H1 (cell line): Measurements from ENCODE around the gene PRSS2. TPM values are rescaled to one million over a fixed set of nuclear protein-coding genes. Genes with fewer than 3 reads are reported as not detected.

Experiments used
- CTCF ChIA-PET: fragments of 300-600 bp; sonication (Branson Sonifier 250); formaldehyde crosslinking; loops from one replicate; lab custom pipeline; 2021; ENCODE audit not compliant: partially characterized antibody; lab: Charles Lee
- POLR2A ChIA-PET: fragments of 300-600 bp; sonication (Branson Sonifier 250); formaldehyde crosslinking; loops from one replicate; lab custom pipeline; 2021; ENCODE audit warnings: inconsistent platforms; ENCODE audit not compliant: partially characterized antibody; lab: Charles Lee
- DNase-seq, 2 experiments: peaks; one replicate each; pipeline versions ENCODE4 v3.0.0 to v3.0.0-alpha.2; 2010 to 2022; ENCODE audit warnings: low spot score in 2 of 2, low read depth in 1 of 2, mixed read lengths in 1 of 2
- FAIRE-seq: peaks from 2 replicates; lab custom pipeline; 2011; peaks lifted over from hg19 to GRCh38; lab: Jason Lieb, UNC
- H2AFZ ChIP-seq: 2 replicates; pipeline ENCODE4 v1.8.1; 2012; ENCODE audit warnings: low read length, inconsistent platforms
- H2AK5ac ChIP-seq: 2 replicates; pipeline ENCODE4 v1.6.1; 2013; ENCODE audit warnings: low read depth, low read length
- H2BK120ac ChIP-seq: replicated peaks from 2 replicates; pipeline ENCODE3; 2013; ENCODE audit warnings: low read depth, low read length, inconsistent platforms
- H2BK12ac ChIP-seq: 2 replicates; pipeline ENCODE4 v1.6.1; 2013; ENCODE audit warnings: low read depth, low read length
- H2BK15ac ChIP-seq: 2 replicates; pipeline ENCODE4 v1.6.1; 2013; ENCODE audit warnings: low read length
- H2BK20ac ChIP-seq: 2 replicates; pipeline ENCODE4 v1.6.1; 2013; ENCODE audit warnings: low read length
- H2BK5ac ChIP-seq: 2 replicates; pipeline ENCODE4 v1.6.1; 2013; ENCODE audit warnings: low read depth, low read length
- H3K14ac ChIP-seq: 2 replicates; pipeline ENCODE4 v1.6.1; 2013; ENCODE audit warnings: inconsistent platforms; ENCODE audit not compliant: insufficient read length
- H3K18ac ChIP-seq: 2 replicates; pipeline ENCODE4 v1.6.1; 2013; ENCODE audit warnings: low read length; ENCODE audit errors: extremely low read depth
- H3K23ac ChIP-seq: 2 replicates; pipeline ENCODE4 v1.6.1; 2013; ENCODE audit warnings: inconsistent platforms; ENCODE audit not compliant: insufficient read length
- H3K23me2 ChIP-seq: 2 replicates; pipeline ENCODE4 v1.6.1; 2013; ENCODE audit warnings: low read depth, low read length
- H3K27ac ChIP-seq: 2 replicates; pipeline ENCODE4 v1.6.1; 2011; ENCODE audit warnings: low read depth, low read length, inconsistent platforms
- H3K27me3 ChIP-seq, 4 experiments: replicated peaks in 1 of 4; 1 replicate in 1 of 4; 2 replicates in 3 of 4; pipeline versions ENCODE4 v1.6.1 to v1.8.1; 2011 to 2013; ENCODE audit warnings: low read length in 3 of 4, mild to moderate bottlenecking in 3 of 4, inconsistent platforms in 2 of 4, mixed read lengths in 2 of 4, moderate library complexity in 1 of 4; ENCODE audit not compliant: control insufficient read depth in 3 of 4, insufficient read depth in 3 of 4; ENCODE audit errors: extremely low read depth in 1 of 4
- H3K36me3 ChIP-seq, 4 experiments: 2 replicates each; pipeline versions ENCODE4 v1.6.1 to v1.8.1; 2011 to 2013; ENCODE audit warnings: mild to moderate bottlenecking in 4 of 4, low read length in 3 of 4, moderate library complexity in 2 of 4, control low read depth in 1 of 4, inconsistent platforms in 1 of 4; ENCODE audit not compliant: insufficient read depth in 4 of 4, control insufficient read depth in 2 of 4
- H3K4ac ChIP-seq: replicated peaks from 2 replicates; pipeline ENCODE3; 2013; ENCODE audit warnings: low read length, low read depth, mixed read lengths, inconsistent platforms; ENCODE audit not compliant: insufficient read length
- H3K4me1 ChIP-seq, 4 experiments: replicated peaks in 1 of 4; 1 replicate in 1 of 4; 2 replicates in 3 of 4; pipeline versions ENCODE4 v1.6.1 to v1.8.1; 2011 to 2013; ENCODE audit warnings: low read length in 3 of 4, inconsistent platforms in 2 of 4, mixed read lengths in 1 of 4; ENCODE audit not compliant: insufficient read depth in 4 of 4, control insufficient read depth in 3 of 4
- H3K4me2 ChIP-seq, 2 experiments: 2 replicates each; pipeline versions ENCODE4 v1.6.1 to v1.8.1; 2011 to 2013; ENCODE audit warnings: low read depth in 2 of 2, low read length in 2 of 2, control low read depth in 1 of 2, inconsistent platforms in 1 of 2, mild to moderate bottlenecking in 1 of 2; ENCODE audit not compliant: insufficient read depth in 1 of 2
- H3K4me3 ChIP-seq, 4 experiments: fragments of 200-600, 300-600 bp in 1 of 4; sonication (generic), shearing (Covaris generic), sonication (Bioruptor Twin) in 1 of 4; 2 replicates each; pipeline versions ENCODE4 v1.5.1 to v1.8.1; 2011 to 2016; ENCODE audit warnings: low read length in 4 of 4, low read depth in 3 of 4, control low read depth in 2 of 4, inconsistent platforms in 2 of 4, mild to moderate bottlenecking in 2 of 4, mixed read lengths in 1 of 4, moderate library complexity in 1 of 4; ENCODE audit not compliant: insufficient read depth in 2 of 4; ENCODE audit errors: extremely low read depth in 1 of 4
- H3K56ac ChIP-seq: replicated peaks from 2 replicates; pipeline ENCODE3; 2013; ENCODE audit warnings: low read depth, mild to moderate bottlenecking, mixed read lengths, low read length, inconsistent platforms; ENCODE audit not compliant: insufficient read length
- H3K79me1 ChIP-seq: 2 replicates; pipeline ENCODE4 v1.6.1; 2013; ENCODE audit warnings: low read depth, low read length, control low read depth
- H3K79me2 ChIP-seq, 2 experiments: 2 replicates each; pipeline versions ENCODE4 v1.6.1 to v1.8.1; 2012 to 2013; ENCODE audit warnings: low read length in 2 of 2, mild to moderate bottlenecking in 2 of 2, inconsistent platforms in 1 of 2; ENCODE audit not compliant: insufficient read depth in 2 of 2, control insufficient read depth in 1 of 2
- H3K9ac ChIP-seq, 4 experiments: replicated peaks in 1 of 4; 1 replicate in 1 of 4; 2 replicates in 3 of 4; pipeline versions ENCODE4 v1.6.1 to v1.8.1; 2011 to 2013; ENCODE audit warnings: low read depth in 3 of 4, low read length in 3 of 4, control low read depth in 2 of 4, mild to moderate bottlenecking in 2 of 4, moderate library complexity in 2 of 4, inconsistent platforms in 1 of 4; ENCODE audit errors: extremely low read depth in 1 of 4
- H3K9me3 ChIP-seq, 2 experiments: 2 replicates each; pipeline versions ENCODE4 v1.6.1 to v1.8.1; 2012 to 2013; ENCODE audit warnings: mild to moderate bottlenecking in 2 of 2, moderate library complexity in 2 of 2, control low read depth in 1 of 2, inconsistent platforms in 1 of 2, low read depth in 1 of 2, low read length in 1 of 2, mixed read lengths in 1 of 2; ENCODE audit not compliant: insufficient read depth in 2 of 2
- H4K20me1 ChIP-seq, 2 experiments: replicated peaks in 1 of 2; 2 replicates each; pipeline versions ENCODE3 to v1.8.1; 2011 to 2013; ENCODE audit warnings: inconsistent platforms in 2 of 2, low read length in 2 of 2, mild to moderate bottlenecking in 1 of 2; ENCODE audit not compliant: insufficient read depth in 2 of 2, control insufficient read depth in 1 of 2
- H4K5ac ChIP-seq: 2 replicates; pipeline ENCODE4 v1.6.1; 2013; ENCODE audit warnings: low read length, low read depth, mixed read lengths, inconsistent platforms; ENCODE audit not compliant: insufficient read length
- H4K8ac ChIP-seq: 2 replicates; pipeline ENCODE4 v1.8.0; 2013; ENCODE audit warnings: mild to moderate bottlenecking, moderate library complexity, low read length, inconsistent platforms; ENCODE audit not compliant: insufficient read depth; ENCODE audit errors: extremely low read depth
- H4K91ac ChIP-seq: replicated peaks from 2 replicates; pipeline ENCODE3; 2013; ENCODE audit warnings: low read length, mixed read lengths, inconsistent platforms; ENCODE audit not compliant: insufficient read length
- CBX5 ChIP-seq: fragments of 300-800, 300-1000 bp; sonication (generic); IDR thresholded peaks from 2 replicates; pipeline ENCODE4 v1.7.1; 2016; ENCODE audit warnings: antibody characterized with exemption, low read length, low read depth
- CREB1 ChIP-seq: IDR thresholded peaks from 2 replicates; pipeline ENCODE4 v1.6.1; 2012; ENCODE audit warnings: inconsistent platforms
- JUND ChIP-seq: IDR thresholded peaks from 2 replicates; pipeline ENCODE4 v1.6.1; 2011; ENCODE audit warnings: mild to moderate bottlenecking, improper control_type of control experiment, low read length
- RXRA ChIP-seq: IDR thresholded peaks from 2 replicates; pipeline ENCODE4 v1.6.1; 2011; ENCODE audit warnings: low read depth, mild to moderate bottlenecking, low read length, moderate library complexity; ENCODE audit not compliant: insufficient read depth
- WGBS, 2 experiments: shearing (Covaris generic) in 1 of 2; methylation state at CpG; one replicate each; pipeline versions ENCODE4 v1.1.6 to v1.1.7; 2013 to 2015; ENCODE audit warnings: low lambda C conversion rate in 2 of 2, mixed read lengths in 2 of 2, inconsistent platforms in 1 of 2, low coverage in 1 of 2, missing lambda C conversion rate in 1 of 2; ENCODE audit not compliant: insufficient replicate concordance in 2 of 2, insufficient coverage in 1 of 2, insufficient read length in 1 of 2; ENCODE audit errors: extremely low coverage in 1 of 2, missing lambda C conversion rate in 1 of 2; 5-methylcytosine and 5-hydroxymethylcytosine counted together
- polyA plus RNA-seq, 7 experiments: library from polyadenylated mRNA; depleted of rRNA in 3 of 7; stranded (reverse) in 5 of 7; unstranded in 2 of 7; fragments of >200 nt in 5 of 7; fragments of 200-250 nt in 2 of 7; gene quantifications; 1 replicate in 5 of 7; 2 replicates in 1 of 7; 4 replicates in 1 of 7; pipeline versions ENCODE4 v1.2.1 to v1.2.3, GENCODE V29; 2011 to 2013; ENCODE audit warnings: missing spikeins in 2 of 7, mixed read lengths in 2 of 7
- total RNA-seq: library from RNA; stranded (reverse); fragmentation: NEBNext Ultra II Directional; extraction: Animal tissue kit (Norgen Biotek cat#: 25700); gene quantifications from 2 replicates; pipeline ENCODE4 v1.2.1, GENCODE V29; 2021

Gene PRSS2
- total and polyA plus RNA-seq, 2 of the 8 experiments (the other 6 are each of a cell fraction or from before 2014, with no cell fraction given): not detected

- Histone ChIP-seq H3K4me1 (peaks cover 0 to 4% (median under 1%) of the 10 kb centered on the region in 4 experiments; a peak in 1 of 7 replicates), H4K5ac (no peak overlapping the region), H2BK12ac (no peak overlapping the region), H3K14ac (no peak overlapping the region), H3K9ac (no peak overlapping the region), H2AFZ (no peak overlapping the region), H2BK20ac (no peak overlapping the region), H3K79me2 (no peaks in the 10 kb centered on the region), H3K4me3 (no peak overlapping the region), H2BK120ac (no peak overlapping the region), H3K18ac (no peak overlapping the region), H3K56ac (no peak overlapping the region), H3K4ac (no peak overlapping the region), H3K79me1 (no peaks in the 10 kb centered on the region), H3K23ac (no peak overlapping the region), H3K27me3 (peaks cover 0 to 1% (median 0%) of the 10 kb centered on the region in 4 experiments; a peak in 1 of 7 replicates), H2BK15ac (no peak overlapping the region), H4K20me1 (no peaks in the 10 kb centered on the region), H3K9me3 (no peaks in the 10 kb centered on the region), H3K27ac (no peak overlapping the region), H2AK5ac (no peak overlapping the region), H3K4me2 (no peak overlapping the region), H2BK5ac (no peak overlapping the region), H4K91ac (no peak overlapping the region), H3K23me2 (no peaks in the 10 kb centered on the region), H3K36me3 (peaks cover 0 to 15% (median 3%) of the 10 kb centered on the region in 4 experiments; a peak in 4 of 8 replicates), H4K8ac (no peak overlapping the region)
- CTCF ChIA-PET: interaction anchor here (0.7 to 18.9 kb wide), 4 partner anchors 14 to 218 kb away, joined by 3 to 430 read pairs (median 4); no protein-coding TSS in a partner anchor
- no peak for DNase-seq
- POLR2A ChIA-PET: interaction anchor here (5.7 kb wide), 1 partner anchor 9 kb away, joined by 36 read pairs; no protein-coding TSS in a partner anchor
- TF ChIP-seq RXRA (no peak), CBX5 (no peak), JUND (no peak), CREB1 (no peak)
- WGBS, 2 experiments: 80% methylated on average over 2 of the region's 2 CpGs; no CpG with 5 or more reads in 1 of the 2 experiments
- no peak for FAIRE-seq
Observed at GRCh38 chr7:142806022-142806356, 35.2 kb downstream of the PRSS2 start.
